HG02852 (cell line): ENCODE data around the gene NT5DC2.

ENCODE experiments used
- ATAC-seq: cut with Tn5 transposase; IDR thresholded peaks from one replicate; pipeline ENCODE4 v1.9.1; 2021; ENCODE audit warnings: mild to moderate bottlenecking, moderate library complexity; ENCODE audit not compliant: unreplicated experiment

The NT5DC2 gene

DNA sequence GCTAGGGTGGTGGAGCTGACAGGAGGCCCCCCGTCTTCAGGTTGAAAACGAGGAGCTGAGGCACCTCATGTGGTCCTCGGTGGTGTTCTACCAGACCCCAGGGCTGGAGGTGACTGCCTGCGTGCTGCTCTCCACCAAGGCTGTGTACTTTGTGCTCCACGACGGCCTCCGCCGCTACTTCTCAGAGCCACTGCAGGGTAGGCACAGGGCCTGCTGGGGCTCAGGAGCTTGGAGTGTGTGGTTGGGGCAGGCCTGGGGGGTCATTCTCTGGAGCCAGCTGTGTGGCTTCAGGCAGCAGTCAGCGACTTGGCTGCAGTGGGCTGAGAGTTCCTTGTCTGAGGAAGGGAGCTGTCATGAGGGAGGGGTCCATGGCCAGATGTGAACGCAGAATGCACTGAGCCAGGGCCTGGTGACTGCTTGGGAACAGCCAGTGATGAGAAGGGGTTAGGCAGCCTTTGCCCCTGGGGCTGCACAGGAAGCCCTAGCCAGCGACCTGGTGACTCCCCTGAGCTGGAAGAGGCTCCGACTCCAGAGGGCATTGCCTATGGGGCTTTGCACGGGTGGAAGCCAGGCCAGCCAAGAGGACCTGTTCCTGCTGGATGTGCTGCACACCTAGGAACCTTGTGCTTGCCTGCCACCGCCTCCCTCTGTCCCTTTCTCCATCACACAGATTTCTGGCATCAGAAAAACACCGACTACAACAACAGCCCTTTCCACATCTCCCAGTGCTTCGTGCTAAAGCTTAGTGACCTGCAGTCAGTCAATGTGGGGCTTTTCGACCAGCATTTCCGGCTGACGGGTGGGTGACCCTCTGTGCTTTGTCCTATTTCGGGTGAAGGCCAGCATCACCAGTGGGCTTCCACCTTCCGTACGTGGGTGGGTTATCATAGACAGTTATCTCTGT, 43.4 kb downstream of the NT5DC2 start:
- ATAC-seq: no peak

DNA sequence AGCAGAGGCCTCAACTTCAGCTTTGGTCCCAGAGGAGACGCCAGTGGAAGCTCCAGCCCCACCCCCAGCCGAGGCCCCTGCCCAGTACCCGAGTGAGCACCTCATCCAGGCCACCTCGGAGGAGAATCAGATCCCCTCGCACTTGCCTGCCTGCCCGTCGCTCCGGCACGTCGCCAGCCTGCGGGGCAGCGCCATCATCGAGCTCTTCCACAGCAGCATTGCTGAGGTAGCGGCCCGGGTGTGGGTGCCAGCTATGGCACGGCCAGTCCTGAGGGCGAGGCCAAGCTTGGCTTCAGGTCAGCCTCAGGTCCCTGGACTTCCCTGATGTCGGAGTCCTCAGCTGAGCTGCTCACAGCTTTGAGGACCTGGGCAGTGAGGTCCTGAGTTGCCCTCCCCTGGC, 44.2 kb downstream of the NT5DC2 start:
- no peak for ATAC-seq

DNA sequence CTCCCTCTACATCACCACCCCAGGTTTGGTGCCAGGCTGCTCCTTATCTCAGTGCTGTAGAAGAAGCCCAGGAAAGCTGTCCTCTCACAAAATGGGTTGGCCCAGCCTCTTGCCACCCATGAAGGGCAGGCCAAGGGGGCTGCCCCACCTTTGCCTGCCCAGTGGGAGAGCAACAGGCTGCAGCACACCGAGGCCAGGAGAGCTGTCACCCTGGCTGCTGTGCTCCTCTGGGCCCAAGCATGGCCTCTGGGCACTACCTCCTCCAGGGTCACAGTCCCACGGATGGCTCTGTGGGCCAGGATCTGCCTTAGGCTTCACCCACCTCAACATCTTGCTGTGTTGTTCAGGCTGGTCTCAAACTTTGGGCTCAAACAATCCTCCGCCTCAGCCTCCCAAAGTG, 44.9 kb downstream of the NT5DC2 start:
- ATAC-seq: no peak

DNA sequence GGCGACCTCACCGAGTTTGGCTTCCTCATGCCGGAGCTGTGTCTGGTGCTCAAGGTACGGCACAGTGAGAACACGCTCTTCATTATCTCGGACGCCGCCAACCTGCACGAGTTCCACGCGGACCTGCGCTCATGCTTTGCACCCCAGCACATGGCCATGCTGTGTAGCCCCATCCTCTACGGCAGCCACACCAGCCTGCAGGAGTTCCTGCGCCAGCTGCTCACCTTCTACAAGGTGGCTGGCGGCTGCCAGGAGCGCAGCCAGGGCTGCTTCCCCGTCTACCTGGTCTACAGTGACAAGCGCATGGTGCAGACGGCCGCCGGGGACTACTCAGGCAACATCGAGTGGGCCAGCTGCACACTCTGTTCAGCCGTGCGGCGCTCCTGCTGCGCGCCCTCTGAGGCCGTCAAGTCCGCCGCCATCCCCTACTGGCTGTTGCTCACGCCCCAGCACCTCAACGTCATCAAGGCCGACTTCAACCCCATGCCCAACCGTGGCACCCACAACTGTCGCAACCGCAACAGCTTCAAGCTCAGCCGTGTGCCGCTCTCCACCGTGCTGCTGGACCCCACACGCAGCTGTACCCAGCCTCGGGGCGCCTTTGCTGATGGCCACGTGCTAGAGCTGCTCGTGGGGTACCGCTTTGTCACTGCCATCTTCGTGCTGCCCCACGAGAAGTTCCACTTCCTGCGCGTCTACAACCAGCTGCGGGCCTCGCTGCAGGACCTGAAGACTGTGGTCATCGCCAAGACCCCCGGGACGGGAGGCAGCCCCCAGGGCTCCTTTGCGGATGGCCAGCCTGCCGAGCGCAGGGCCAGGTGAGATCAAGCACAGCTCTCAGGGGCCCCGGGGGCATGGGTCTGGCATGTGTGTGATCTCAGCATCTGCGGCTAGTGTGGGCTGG, 45.6 kb downstream of the NT5DC2 start:
- ATAC-seq: no peak

DNA sequence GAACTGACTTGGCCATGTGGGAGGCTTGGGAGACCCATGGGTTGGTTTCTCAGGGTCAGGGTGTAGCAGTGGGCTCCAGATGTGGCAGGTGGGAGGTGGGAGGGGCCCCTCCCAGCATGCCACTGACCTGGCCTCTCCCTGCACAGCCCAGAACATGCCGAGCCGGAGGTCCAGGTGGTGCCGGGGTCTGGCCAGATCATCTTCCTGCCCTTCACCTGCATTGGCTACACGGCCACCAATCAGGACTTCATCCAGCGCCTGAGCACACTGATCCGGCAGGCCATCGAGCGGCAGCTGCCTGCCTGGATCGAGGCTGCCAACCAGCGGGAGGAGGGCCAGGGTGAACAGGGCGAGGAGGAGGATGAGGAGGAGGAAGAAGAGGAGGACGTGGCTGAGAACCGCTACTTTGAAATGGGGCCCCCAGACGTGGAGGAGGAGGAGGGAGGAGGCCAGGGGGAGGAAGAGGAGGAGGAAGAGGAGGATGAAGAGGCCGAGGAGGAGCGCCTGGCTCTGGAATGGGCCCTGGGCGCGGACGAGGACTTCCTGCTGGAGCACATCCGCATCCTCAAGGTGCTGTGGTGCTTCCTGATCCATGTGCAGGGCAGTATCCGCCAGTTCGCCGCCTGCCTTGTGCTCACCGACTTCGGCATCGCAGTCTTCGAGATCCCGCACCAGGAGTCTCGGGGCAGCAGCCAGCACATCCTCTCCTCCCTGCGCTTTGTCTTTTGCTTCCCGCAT, 46.4 kb downstream of the NT5DC2 start:
- no peak for ATAC-seq

DNA sequence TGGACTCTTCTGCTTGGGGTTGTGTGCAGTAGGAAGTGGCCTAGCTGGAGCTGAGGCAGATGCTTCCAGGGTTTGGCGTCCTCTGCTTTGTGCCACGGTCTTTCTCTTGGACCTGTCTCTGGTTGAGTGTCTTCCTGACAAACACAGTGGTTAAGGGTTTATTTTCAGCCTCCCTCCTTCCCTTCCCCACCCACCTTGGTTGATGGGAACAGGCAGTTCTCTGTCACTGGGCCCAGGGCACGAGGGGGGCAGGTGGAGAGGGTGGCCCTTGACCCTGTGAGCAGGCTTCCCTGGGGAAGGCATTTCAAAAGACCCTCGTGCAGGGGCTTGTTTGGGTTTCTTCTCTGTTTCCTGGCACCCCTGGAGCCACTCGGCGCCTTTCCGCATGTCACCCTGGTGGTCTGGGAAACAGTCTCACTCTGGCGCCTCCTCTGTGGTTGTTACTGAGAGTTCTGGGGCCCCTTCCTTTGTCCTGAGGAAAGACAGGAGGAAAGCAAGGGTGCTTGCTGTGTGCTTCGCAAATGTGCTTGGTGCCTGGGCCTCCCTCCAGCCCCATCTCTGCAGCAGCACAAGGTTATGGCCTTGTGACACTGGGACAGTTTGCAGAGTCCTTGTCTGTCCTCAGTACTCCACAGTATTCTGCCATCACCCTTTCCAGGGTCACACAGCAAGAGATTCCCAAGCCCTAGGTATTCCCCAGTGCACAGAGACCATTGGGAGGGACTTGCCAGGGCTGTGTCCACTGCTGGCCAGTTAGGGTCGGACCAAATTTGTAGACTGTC, 48.8 kb downstream of the NT5DC2 start:
- no peak for ATAC-seq

DNA sequence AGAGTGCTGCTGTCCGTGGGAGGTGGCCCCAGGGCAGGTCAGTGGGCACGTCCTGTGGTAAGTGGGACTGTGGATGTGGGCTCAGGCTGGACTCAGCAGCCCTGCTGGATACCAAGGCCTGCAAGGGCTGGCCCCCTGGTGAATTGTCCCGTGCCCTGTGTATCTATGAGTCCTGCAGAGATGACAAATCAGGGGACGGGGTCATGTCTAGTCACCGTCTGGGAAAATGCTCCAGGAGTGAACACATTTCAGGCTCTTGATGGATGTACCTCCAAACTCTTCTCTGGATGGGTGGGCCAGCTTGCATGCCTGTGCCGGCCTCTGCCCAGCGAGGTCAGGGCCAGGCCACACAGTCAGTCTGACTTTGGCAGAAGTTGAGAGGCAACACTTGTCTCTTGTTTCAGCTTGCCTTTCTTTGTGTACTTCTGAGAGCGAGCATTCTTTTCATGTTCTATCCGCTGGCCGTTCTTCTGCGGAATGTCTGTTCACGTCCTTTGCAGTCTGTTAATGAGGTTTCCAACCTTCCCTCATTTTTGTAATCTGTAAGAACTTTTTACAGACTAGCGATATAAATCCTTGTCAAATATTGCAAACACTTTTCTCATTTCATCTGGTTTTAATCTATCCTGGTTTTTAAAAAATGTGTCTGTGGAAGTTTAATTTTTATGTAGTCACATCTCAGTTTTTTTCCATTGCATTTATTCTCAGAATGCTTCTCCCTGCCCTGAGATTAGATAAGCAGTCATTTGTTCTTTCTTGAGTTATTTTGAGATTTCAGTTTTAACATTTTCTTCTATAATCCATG, 49.9 kb downstream of the NT5DC2 start:
- ATAC-seq: no peak

DNA sequence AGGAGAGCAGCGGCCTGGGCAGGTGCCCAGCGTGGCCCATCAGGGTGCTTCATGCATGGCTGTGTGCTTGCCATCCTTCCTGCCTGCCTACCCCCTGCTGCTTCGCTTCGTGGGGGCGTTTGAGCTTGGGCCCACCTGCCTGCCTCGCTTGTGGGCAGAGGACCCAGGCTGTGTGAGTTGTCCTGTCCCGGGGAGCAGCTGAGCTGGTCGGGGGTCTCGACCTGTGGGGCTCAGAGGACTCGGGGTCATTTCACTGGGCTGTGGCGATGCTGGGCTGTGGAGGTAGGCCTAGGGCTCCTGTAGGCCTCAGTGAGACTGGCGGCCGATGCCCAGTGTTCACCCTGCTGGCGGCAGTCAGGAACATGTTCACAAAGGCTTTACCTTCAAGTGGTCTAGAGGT, 50.6 kb downstream of the NT5DC2 start:
- no peak for ATAC-seq

DNA sequence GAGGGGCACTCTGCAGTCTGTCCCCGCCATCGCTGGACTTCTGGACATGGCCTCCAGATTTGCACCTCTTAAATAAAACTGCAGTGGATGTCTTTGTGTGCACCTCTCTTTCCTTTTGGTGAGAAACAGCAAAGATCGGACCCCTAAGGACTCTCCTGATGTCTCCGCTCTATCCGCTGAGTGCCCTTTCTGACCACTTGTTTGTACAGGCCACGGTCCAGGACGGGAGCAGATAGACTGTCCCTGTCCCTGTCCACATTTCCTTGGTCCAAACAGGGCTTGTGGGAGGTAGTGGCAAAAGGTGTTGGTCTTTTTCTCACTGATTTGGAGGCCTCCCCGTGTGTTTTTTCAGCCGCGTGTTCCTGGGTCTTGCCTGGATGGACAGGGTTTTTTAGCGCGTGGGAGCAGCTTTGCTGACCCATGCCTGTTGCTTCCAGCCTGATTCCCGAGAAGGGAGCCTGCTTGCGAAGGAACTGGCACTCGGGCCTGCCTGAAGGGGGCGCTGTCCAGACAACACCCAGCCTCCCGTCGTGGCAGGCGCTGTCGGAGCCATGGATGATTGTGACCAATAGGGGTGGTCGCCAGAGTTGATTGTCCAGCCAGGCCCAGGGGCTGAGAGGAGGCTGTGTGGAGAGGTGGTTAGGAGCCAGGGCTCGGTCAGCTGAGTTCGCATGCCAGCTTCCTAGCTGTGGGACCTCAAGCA, 51.7 kb downstream of the NT5DC2 start:
- no peak for ATAC-seq

DNA sequence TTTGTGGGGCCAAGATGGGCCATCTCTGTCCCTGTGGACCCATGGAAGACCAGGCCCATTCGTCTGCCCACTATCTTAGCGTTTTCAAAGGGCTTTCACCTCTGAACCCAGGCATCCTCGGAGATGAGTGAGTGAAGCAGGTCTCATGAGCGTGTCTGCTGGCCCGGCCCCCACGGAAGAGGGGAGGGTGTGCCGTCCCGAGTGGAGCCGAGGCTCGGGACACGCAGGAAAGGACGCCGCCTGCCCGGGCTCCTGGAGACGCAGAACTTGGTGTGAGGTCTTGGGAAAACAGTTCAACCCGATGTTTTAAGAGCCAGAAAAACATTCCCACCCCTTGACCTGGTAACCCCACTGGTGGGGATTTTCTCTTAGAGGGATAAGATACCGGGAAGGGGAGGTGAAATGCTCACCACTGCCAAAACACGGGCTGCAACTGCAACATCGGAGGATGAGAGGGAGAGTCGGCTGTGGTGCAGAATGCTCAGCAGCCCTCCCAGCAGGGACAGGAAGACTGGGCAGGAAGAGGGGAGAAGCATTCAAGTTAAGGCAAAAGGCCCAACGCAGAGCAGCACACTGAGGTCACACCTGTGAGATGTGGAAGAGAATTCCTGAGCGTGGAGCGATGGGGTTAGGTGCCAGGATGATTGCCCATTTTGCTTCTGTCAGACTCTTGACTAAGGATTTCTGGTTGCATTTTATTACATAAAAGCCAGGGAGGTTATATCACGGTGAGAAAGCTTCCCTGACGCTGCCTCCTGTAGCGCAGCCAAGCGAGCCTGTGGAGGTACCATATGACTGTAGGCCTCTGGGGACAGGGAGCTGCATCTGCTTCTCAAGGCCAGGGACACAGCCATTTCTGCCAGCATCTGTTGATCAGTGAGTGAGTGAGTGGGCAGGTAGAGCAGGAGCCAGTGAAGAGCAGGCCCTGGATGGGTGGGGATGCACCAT, 52.6 kb downstream of the NT5DC2 start:
- ATAC-seq: no peak

DNA sequence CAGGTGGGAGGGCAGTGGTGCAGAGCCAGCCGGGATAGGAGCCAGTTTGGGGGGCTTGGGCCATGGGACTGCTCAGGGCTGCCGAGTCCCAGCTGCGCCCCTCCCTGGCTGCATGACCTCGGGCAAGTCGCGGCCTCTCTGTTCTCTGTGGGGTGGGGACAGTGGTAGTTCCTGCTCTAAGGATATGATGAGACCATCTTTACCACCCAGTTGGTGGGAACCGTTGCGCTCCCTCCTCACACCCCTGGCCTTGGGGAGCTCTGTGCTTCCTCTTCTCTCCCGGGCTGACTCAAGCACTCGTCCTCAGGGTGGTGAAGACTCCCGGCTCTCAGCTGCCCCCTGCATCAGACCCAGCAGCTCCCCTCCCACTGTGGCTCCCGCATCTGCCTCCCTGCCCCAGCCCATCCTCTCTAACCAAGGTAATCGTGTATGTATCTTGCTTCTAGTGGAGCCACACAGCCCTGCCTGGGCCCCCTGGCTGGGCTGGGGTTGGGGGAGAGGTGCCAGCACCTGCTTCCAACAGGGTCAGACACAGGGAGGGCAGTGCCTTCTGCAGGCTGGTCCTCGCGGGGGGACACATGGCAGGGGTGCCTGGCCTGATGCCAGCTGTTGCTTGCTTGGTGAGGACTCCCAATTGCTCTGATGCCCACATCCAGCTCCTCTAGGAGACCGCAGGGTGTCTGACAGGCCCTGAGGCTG, 53.6 kb downstream of the NT5DC2 start:
- ATAC-seq: no peak

DNA sequence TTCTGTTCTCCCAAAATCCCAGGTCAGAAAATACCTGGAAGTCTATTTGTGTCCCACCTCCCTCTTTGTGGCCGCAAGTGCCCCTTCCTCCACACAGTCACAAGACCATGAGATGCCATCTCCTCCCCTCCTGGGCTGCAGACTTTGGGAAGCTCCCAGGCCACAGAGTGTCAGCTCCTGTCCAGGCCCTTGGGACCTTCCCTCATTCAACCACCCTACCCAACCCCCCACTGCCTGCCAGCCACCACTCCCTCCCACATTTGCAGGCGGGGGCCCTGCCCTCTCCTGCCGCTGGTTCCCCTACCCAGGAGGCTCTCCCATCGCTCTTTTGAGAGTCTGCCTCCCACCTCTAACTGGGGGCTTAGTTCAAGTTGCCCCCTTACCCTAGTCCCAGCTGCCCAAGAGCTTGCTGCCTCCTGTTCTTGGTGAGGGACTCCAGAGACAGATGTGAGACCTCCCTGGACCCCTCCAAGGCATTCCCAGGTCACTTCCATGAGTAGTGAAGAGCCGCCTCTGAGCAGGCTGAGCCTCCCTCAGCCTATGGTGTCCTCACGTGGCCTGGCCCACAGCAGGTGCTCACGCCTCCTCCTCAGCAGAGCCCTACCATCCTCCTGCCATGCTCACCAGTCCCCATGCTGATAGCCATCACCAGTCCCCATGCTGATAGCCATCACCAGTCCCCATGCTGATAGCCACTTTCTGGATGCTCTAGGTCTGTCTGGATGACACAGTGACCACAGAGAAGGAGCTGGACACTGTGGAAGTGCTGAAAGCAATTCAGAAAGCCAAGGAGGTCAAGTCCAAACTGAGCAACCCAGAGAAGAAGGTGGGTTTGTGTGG, 54.4 kb downstream of the NT5DC2 start:
- no peak for ATAC-seq

DNA sequence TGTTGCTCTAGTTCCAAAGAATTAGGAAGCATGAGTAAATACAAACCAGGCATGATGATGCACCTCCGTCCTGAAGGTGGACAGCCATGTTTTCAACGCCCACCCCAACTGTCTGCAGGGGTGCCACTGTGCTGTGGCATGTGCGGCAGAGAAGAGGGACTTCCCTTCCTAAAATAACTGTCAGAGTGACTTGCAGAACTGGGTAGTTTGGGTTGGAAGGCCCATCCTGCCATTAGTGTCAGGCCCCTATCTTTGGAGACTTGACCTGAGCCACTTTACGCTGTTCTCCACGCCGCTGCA, 55.9 kb downstream of the NT5DC2 start:
- ATAC-seq: no peak

DNA sequence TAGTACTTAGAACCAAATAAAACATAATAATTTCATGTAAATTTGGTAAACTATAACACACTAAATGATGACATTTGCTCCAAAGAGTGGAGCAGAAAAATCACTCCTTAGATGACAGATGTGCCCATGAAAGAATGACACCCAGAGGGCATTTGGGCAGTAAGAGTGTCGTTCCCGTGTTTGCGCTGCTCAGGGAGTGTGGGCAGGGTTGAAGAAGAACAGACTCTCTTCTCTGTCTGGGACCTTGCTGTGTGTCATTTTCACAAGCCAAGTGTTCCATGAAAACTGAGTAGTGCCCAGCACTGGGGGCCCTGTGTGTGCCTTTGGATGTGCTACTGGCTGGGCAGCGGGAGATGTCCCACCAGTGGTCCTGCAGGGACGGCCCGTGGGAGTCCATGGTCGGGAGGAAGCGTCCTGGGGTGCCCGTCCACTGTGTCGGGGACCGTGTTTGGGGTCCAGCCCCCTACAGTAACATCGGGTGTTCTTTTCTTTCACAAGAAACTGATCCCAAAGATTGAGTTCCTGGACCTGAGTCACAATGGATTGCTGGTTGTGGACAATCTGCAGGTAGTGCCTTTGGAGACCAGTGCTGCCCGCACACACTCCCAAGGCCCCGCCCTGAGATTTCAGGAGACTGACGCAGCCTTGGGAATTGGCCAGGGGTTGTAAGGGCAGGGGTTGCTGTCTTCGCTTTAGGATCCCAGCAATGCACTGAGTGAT, 56.4 kb downstream of the NT5DC2 start:
- no peak for ATAC-seq
